CD4-positive, alpha-beta T cell treated with Interleukin-4 for 4 hours (primary cell): ENCODE results near the gene YWHAG.
"Not testable (repeated sequence)": the region's sequence is repeated elsewhere in the genome, so short reads cannot be mapped to it uniquely, and the experiment has no call there.

Experiments
- DNase-seq: peaks from one replicate; pipeline ENCODE4 v3.0.0-alpha.2; 2020

YWHAG gene

GRCh38 chr7:76358481-76359110 is at the start of gene YWHAG:
YWHAG (minus strand) TSS chr7:76358991; CDS start chr7:76358808, 183 bp downstream.
- peak; percentile 83 for DNase-seq

GRCh38 chr7:76408121-76408560 is 49.4 kb upstream of the YWHAG start:
- DNase-seq, result no peak

- DNase-seq, result no peak
Observed at GRCh38 chr7:76407718-76408117, 48.9 kb upstream of the YWHAG start.

GRCh38 chr7:76405738-76406137 is 46.9 kb upstream of the YWHAG start:
- DNase-seq, result no peak

- DNase-seq, result no peak
Observed at GRCh38 chr7:76403780-76404494, 45.1 kb upstream of the YWHAG start.

GRCh38 chr7:76403097-76403496 is 44.3 kb upstream of the YWHAG start:
- DNase-seq, result not testable (repeated sequence)

GRCh38 chr7:76400248-76400647 is 41.5 kb upstream of the YWHAG start:
- no peak for DNase-seq

- DNase-seq, result peak; percentile 79
Observed at GRCh38 chr7:76397409-76398183, 38.8 kb upstream of the YWHAG start.

- no peak for DNase-seq
Observed at GRCh38 chr7:76396864-76397263, 38.1 kb upstream of the YWHAG start.

GRCh38 chr7:76395965-76396726 is 37.4 kb upstream of the YWHAG start:
- DNase-seq, result no peak

GRCh38 chr7:76395605-76395964 is 36.8 kb upstream of the YWHAG start:
- DNase-seq, result not testable (repeated sequence)

GRCh38 chr7:76394957-76395356 is 36.2 kb upstream of the YWHAG start:
- DNase-seq, result no peak

GRCh38 chr7:76393116-76394031 is 34.6 kb upstream of the YWHAG start:
- DNase-seq, result peak; percentile 91

- no peak for DNase-seq
Observed at GRCh38 chr7:76392531-76393115, 33.8 kb upstream of the YWHAG start.

- no peak for DNase-seq
Observed at GRCh38 chr7:76390092-76390491, 31.3 kb upstream of the YWHAG start.

- DNase-seq, result not testable (repeated sequence)
Observed at GRCh38 chr7:76387789-76388188, 29.0 kb upstream of the YWHAG start.

GRCh38 chr7:76386691-76387260 is 28.0 kb upstream of the YWHAG start:
- DNase-seq, result no peak

GRCh38 chr7:76383089-76383944 is 24.5 kb upstream of the YWHAG start:
- no peak for DNase-seq

- no peak for DNase-seq
Observed at GRCh38 chr7:76381814-76382213, 23.0 kb upstream of the YWHAG start.

- no peak for DNase-seq
Observed at GRCh38 chr7:76380623-76380966, 21.8 kb upstream of the YWHAG start.
